Measurements from ENCODE around the gene MAPKBP1. TPM values are rescaled to one million over a fixed set of nuclear protein-coding genes. Genes with fewer than 3 reads are reported as not detected.

Gene MAPKBP1
- total RNA-seq, 6 experiments from 2014 or later: 4.3 to 7.9 (median 5.7) TPM

DNA sequence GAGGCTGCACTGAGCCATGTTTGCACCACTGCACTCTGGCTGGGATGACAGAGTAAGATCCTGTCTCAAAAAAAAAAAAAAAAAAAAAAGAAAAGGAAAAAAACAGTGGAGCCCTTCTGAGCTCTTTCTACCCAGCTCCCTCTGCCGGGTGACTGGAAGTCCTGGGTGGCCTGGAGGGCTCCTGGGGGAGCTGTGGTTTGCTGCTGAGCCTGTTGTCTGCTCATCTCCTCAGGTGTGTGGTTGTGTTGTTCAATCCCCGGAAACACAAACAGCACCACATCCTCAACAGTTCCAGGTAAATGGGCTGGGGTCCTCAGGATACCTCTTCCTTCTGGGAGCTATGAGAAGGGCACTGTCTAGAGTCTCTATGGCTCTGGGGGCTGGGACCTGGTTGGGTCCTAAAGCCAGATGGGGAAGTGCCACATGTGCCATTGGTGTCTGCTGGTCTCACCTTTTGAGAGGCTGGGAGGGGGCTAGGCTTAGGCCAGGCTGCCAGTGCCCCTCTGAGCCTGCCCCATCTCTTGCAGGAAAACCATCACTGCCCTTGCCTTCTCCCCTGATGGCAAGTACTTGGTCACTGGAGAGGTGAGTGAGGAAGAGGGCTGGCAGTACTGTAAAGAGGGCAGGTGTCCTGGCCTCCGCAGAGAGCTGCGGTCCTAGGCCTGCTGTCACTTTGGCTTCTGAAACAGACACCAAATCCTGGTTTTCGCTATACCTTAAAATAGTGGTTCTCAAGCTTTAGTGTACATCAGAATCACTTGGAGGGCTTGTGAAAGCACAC lies 36.6 kb downstream of the MAPKBP1 start:
- Histone ChIP-seq H3K27ac (no peak overlapping the region), H3K4me1 (no peaks in the 10 kb centered on the region), H3K36me3 (peaks cover 0 to 6% (median 1%) of the 10 kb centered on the region in 4 donors), H3K27me3 (no peaks in the 10 kb centered on the region), H3K4me3 (no peak overlapping the region), H3K9me3 (no peaks in the 10 kb centered on the region)
- peak in 1 of 4 donors; percentile 16 for ATAC-seq
- no peak for TF ChIP-seq CTCF (IDR thresholded peaks at IDR 0.05)
- no peak for TF ChIP-seq POLR2A (IDR thresholded peaks at IDR 0.05)
- DNase-seq: no peak
- intact Hi-C loops (cut with DNase I): loop anchor here in 1 of 2 donors (5.0 kb wide), 1 partner anchor 34 kb away; no protein-coding TSS in a partner anchor
- 88% methylated on average over 4 of the region's 5 CpGs for WGBS (ENCODE audit: insufficient coverage, low coverage, low lambda C conversion rate, missing lambda C conversion rate)

DNA sequence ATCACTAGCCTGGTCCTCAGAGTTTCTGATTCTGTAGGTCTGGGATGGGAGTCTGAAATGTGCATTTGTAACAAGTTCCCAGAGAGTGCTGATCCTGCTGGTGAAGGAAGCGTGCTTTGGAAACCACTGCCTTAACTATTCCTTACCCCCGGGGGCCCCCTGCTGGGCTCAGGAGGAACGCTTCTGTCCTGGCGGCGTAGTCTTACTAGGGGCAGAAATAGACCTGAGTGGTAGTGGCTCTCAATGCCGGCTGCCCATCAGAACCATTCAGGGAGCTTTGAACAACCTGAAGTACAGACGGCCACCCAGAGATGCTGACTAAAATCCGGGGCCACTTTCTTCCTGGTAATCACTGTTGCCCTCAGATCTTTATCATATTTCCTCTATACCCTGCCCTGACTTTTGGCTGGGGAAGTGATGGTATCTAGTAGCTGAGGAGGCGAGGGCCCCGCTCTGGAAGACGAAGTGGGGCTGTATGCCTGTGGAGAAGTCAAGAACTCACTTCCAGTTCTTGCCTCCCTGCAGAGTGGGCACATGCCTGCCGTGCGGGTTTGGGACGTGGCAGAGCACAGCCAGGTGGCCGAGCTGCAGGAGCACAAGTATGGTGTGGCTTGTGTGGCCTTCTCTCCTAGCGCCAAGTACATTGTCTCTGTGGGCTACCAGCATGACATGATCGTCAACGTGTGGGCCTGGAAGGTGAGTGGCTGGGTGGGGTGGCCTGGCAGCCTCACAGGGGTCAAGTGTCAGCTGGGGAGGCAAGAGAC lies 37.3 kb downstream of the MAPKBP1 start:
- WGBS (ENCODE audit: insufficient coverage, low coverage, low lambda C conversion rate, missing lambda C conversion rate): 16% methylated on average over 6 of the region's 18 CpGs
- no peak for TF ChIP-seq POLR2A (IDR thresholded peaks at IDR 0.05)
- TF ChIP-seq CTCF (IDR thresholded peaks at IDR 0.05): peak; percentile 84 to 90 (median 87)
- intact Hi-C loops (cut with DNase I): loop anchor here in 1 of 2 donors (5.0 kb wide), 1 partner anchor 34 kb away; no protein-coding TSS in a partner anchor
- Histone ChIP-seq H3K9me3 (no peaks in the 10 kb centered on the region), H3K4me1 (no peaks in the 10 kb centered on the region), H3K4me3 (no peak overlapping the region), H3K27me3 (no peaks in the 10 kb centered on the region), H3K27ac (no peak overlapping the region), H3K36me3 (peaks cover 0 to 6% (median 2%) of the 10 kb centered on the region in 4 donors)
- ATAC-seq (peak; percentile 94 to 98 (median 97)), DNase-seq (peak; percentile 83 to 86 (median 83))

GRCh38 chr15:41812820-41813375 lies 38.6 kb downstream of the MAPKBP1 start:
- no peak for ATAC-seq
- Histone ChIP-seq H3K36me3 (peaks cover 0 to 10% (median 4%) of the 10 kb centered on the region in 4 donors), H3K27ac (no peak overlapping the region), H3K9me3 (no peaks in the 10 kb centered on the region), H3K4me3 (no peak overlapping the region), H3K4me1 (no peaks in the 10 kb centered on the region), H3K27me3 (no peaks in the 10 kb centered on the region)
- WGBS (ENCODE audit: insufficient coverage, low coverage, low lambda C conversion rate, missing lambda C conversion rate): 66% methylated on average over 4 of the region's 11 CpGs
- intact Hi-C loops (cut with DNase I): loop anchor here in 1 of 2 donors (5.0 kb wide), 1 partner anchor 36 kb away; no protein-coding TSS in a partner anchor
- TF ChIP-seq POLR2A (IDR thresholded peaks at IDR 0.05) (no peak), CTCF (IDR thresholded peaks at IDR 0.05) (no peak)
- DNase-seq: no peak

DNA sequence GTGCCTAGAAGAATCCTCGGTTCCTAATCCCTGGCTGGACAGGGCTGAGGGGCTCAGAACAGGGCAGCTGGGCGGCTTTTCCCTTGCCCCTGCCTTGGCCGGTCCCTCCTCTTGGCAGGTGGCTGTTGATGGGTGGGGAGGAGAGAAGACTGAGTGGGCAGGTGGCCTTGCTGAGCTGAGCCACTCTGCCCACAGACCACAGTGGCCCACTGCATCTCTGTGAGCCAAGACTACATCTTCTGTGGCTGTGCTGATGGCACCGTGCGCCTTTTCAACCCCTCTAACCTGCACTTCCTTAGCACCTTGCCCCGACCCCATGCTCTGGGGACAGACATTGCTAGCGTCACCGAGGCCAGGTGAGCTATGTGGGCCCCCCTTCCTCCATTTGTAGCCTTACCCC lies 39.1 kb downstream of the MAPKBP1 start:
- WGBS (ENCODE audit: insufficient coverage, low coverage, low lambda C conversion rate, missing lambda C conversion rate): 100% methylated on average over 5 of the region's 8 CpGs
- no peaks in the 10 kb centered on the region for H3K4me1 ChIP-seq
- H3K27ac ChIP-seq: no peak overlapping the region
- ATAC-seq (no peak), DNase-seq (no peak)
- H3K4me3 ChIP-seq: no peak overlapping the region
- H3K36me3 ChIP-seq: peaks cover 0 to 15% (median 7%) of the 10 kb centered on the region in 4 donors
- no peaks in the 10 kb centered on the region for H3K9me3 ChIP-seq
- intact Hi-C loops (cut with DNase I): loop anchor here in 1 of 2 donors (5.0 kb wide), 1 partner anchor 36 kb away; no protein-coding TSS in a partner anchor
- TF ChIP-seq POLR2A (IDR thresholded peaks at IDR 0.05) (no peak), CTCF (IDR thresholded peaks at IDR 0.05) (no peak)
- no peaks in the 10 kb centered on the region for H3K27me3 ChIP-seq

Data from right lobe of liver (tissue), 6 donors.